DND-41 (cell line): ENCODE results near the gene PDE8A.
"Not testable (repeated sequence)": the region's sequence is repeated elsewhere in the genome, so short reads cannot be mapped to it uniquely, and the experiment has no call there.

Source experiments
- ATAC-seq: fragments of 200-7000 bp; cut with Tn5 transposase; 3 replicates; pipeline ENCODE4 v1.9.1; 2021; ENCODE audit warnings: low read depth; ENCODE audit not compliant: insufficient read depth
- DNase-seq: peaks from one replicate; pipeline ENCODE4 v3.0.0-alpha.2; 2020
- H2AFZ ChIP-seq: 2 replicates; pipeline ENCODE4 v1.6.0; 2012; ENCODE audit warnings: low read depth, low read length
- H3K27ac ChIP-seq: 2 replicates; pipeline ENCODE4 v1.5.1; 2012; ENCODE audit warnings: low read length, inconsistent platforms
- H3K27me3 ChIP-seq: fragments of 200-600 bp; sonication (generic); 2 replicates; pipeline ENCODE4 v1.6.0; 2012; ENCODE audit warnings: low read length, mild to moderate bottlenecking, inconsistent platforms; ENCODE audit not compliant: insufficient read depth, poor library complexity
- H3K36me3 ChIP-seq: 2 replicates; pipeline ENCODE4 v1.5.1; 2012; ENCODE audit warnings: low read length, inconsistent platforms; ENCODE audit not compliant: insufficient read depth
- H3K4me1 ChIP-seq: 2 replicates; pipeline ENCODE4 v1.5.1; 2012; ENCODE audit warnings: mild to moderate bottlenecking, low read length; ENCODE audit not compliant: insufficient read depth
- H3K4me2 ChIP-seq: 2 replicates; pipeline ENCODE4 v1.6.0; 2012; ENCODE audit warnings: mild to moderate bottlenecking, moderate library complexity, low read length, inconsistent platforms; ENCODE audit not compliant: insufficient read depth
- H3K4me3 ChIP-seq, 2 experiments: fragments of 200-600 bp in 1 of 2; shearing (Covaris generic) in 1 of 2; 2 replicates each; pipeline ENCODE4 v1.5.1; 2012 to 2016; ENCODE audit warnings: inconsistent platforms in 2 of 2, low read length in 2 of 2, mild to moderate bottlenecking in 2 of 2, low read depth in 1 of 2, moderate library complexity in 1 of 2
- H3K79me2 ChIP-seq: 2 replicates; pipeline ENCODE4 v1.6.0; 2012; ENCODE audit warnings: low read length, inconsistent platforms; ENCODE audit not compliant: insufficient read depth
- H3K9ac ChIP-seq: 2 replicates; pipeline ENCODE4 v1.6.0; 2012; ENCODE audit warnings: low read depth, mild to moderate bottlenecking, inconsistent platforms, low read length, moderate library complexity
- H3K9me3 ChIP-seq: 2 replicates; pipeline ENCODE4 v1.5.1; 2012; ENCODE audit warnings: low read length, moderate library complexity, mild to moderate bottlenecking, inconsistent platforms; ENCODE audit not compliant: insufficient read depth, severe bottlenecking
- H4K20me1 ChIP-seq: 2 replicates; pipeline ENCODE4 v1.6.0; 2012; ENCODE audit warnings: low read length; ENCODE audit not compliant: insufficient read depth
- CTCF ChIP-seq: IDR thresholded peaks from 2 replicates; pipeline ENCODE4 v1.5.1; 2012; ENCODE audit warnings: borderline replicate concordance, low read length, moderate library complexity, mild to moderate bottlenecking; ENCODE audit not compliant: poor library complexity, severe bottlenecking; ENCODE audit errors: extremely low read depth
- EZH2 ChIP-seq: IDR thresholded peaks from 3 replicates; pipeline ENCODE4 v1.6.1; 2012; ENCODE audit warnings: borderline replicate concordance, low read depth, mild to moderate bottlenecking, moderate library complexity, low read length, inconsistent platforms; ENCODE audit not compliant: severe bottlenecking

The PDE8A gene

DNA sequence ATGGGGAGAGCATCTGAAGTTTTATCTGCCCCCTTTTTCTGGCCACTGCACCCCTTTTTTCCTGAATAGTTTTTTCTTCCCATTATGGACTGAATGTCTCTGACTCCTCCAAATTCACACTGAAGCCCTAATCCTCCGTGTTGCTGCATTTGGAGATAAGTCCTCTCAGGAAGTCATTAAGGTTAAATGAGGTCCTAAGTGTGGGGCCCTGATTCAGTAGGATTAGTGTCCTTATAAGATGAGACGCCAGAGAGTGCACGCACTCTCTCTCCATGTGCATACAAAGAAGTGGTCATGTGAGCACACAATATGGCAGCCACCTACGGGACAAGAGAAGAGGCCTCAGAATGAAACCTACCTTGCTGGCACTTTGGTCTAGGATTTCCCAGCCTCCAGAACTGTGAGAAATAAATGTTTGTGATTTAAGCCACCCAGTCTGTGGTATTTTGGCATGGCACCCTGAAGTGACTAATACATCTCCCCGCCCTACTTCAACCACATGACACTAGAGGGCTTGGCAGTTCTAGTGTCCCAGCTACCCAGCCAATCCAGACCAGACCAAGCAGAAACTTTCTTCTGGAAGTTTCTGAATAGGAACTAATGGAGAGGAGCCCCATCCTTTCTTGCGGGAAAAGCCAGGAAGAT, 191.3 kb downstream of the PDE8A start:
- Histone ChIP-seq H3K4me1 (no peaks in the 10 kb centered on the region), H4K20me1 (no peaks in the 10 kb centered on the region), H2AFZ (no peak overlapping the region), H3K36me3 (no peaks in the 10 kb centered on the region), H3K79me2 (no peaks in the 10 kb centered on the region), H3K27ac (no peak overlapping the region), H3K27me3 (no peaks in the 10 kb centered on the region), H3K9ac (no peak overlapping the region), H3K4me2 (no peak overlapping the region), H3K9me3 (peaks cover 16% of the 10 kb centered on the region), H3K4me3 (no peak overlapping the region)
- DNase-seq (no peak), ATAC-seq (no peak)
- TF ChIP-seq CTCF = no peak
- TF ChIP-seq EZH2 = no peak

DNA sequence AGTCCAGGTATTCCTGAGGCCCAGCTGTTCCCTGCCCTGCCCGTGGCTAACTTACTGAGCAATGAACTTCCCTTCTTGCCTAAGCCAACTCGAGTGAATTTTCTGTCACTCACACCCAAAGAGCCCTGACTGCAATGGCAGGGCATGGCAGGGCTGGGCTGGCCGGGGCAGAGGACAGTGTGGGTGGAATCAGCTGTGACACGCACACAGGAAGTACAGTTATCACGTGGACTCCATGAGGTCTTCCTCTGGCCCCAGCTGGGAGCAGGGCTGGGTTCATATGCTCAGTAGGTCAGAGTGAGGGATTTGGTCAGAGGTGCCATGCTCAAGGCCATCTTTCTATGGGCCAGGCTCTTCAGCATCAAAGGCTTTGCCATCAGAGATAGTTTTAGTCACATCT, 192.0 kb downstream of the PDE8A start:
- H3K9me3 ChIP-seq = peaks cover 16% of the 10 kb centered on the region
- H2AFZ ChIP-seq, H3K4me3 ChIP-seq, H3K79me2 ChIP-seq, H3K4me1 ChIP-seq, H3K4me2 ChIP-seq, H3K27me3 ChIP-seq, H4K20me1 ChIP-seq, H3K36me3 ChIP-seq, DNase-seq, H3K27ac ChIP-seq, H3K9ac ChIP-seq, ATAC-seq: not testable (repeated sequence)

GRCh38 chr15:85174521-85174920, 192.9 kb downstream of the PDE8A start:
- TF ChIP-seq CTCF (no peak), EZH2 (no peak)

GRCh38 chr15:85177042-85177515, 195.4 kb downstream of the PDE8A start:
- not testable (repeated sequence) for H3K9me3 ChIP-seq, H3K9ac ChIP-seq, H3K36me3 ChIP-seq, ATAC-seq, H3K4me3 ChIP-seq, H3K79me2 ChIP-seq, H3K4me1 ChIP-seq, H3K27me3 ChIP-seq, H3K27ac ChIP-seq, DNase-seq, H3K4me2 ChIP-seq, H4K20me1 ChIP-seq, H2AFZ ChIP-seq

More at GRCh38 chr15:85174521-85174920, 192.9 kb downstream of the PDE8A start:
- H3K4me2 ChIP-seq = no peak overlapping the region
- DNase-seq = no peak
- H3K79me2 ChIP-seq = no peaks in the 10 kb centered on the region
- H3K9ac ChIP-seq = no peak overlapping the region
- ATAC-seq = no peak
- no peaks in the 10 kb centered on the region for H3K27me3 ChIP-seq
- no peaks in the 10 kb centered on the region for H3K4me1 ChIP-seq
- H3K4me3 ChIP-seq = no peak overlapping the region
- no peak overlapping the region for H2AFZ ChIP-seq
- H4K20me1 ChIP-seq = no peaks in the 10 kb centered on the region
- no peak overlapping the region for H3K27ac ChIP-seq
- no peaks in the 10 kb centered on the region for H3K36me3 ChIP-seq
- H3K9me3 ChIP-seq = peaks cover 16% of the 10 kb centered on the region
